Tibial nerve (tissue), 4 donors: ENCODE results near the gene ATP8A2.

ENCODE experiments used
- EP300 ChIP-seq, 2 donors: sonication (generic); formaldehyde crosslinking; IDR thresholded peaks; one replicate each; pipeline ENCODE4 v1.6.1; 2017; ENCODE audit warnings: antibody characterized with exemption in 2 of 2, mild to moderate bottlenecking in 1 of 2
- POLR2A ChIP-seq, 2 donors: fragments of 450-650 bp; IDR thresholded peaks; one replicate each; pipeline ENCODE4 v1.6.1; 2017; ENCODE audit warnings: antibody characterized with exemption in 2 of 2, mild to moderate bottlenecking in 2 of 2, moderate library complexity in 2 of 2
- TF ChIP-seq, protein P1 (sequence below), 5 experiments: fragments of 200-600 bp in 3 of 5; fragments of 450-650 bp in 2 of 5; sonication (generic) in 3 of 5; IDR thresholded peaks; one replicate each; pipeline ENCODE4 v1.5.1; 2016 to 2019; ENCODE audit warnings: antibody characterized with exemption in 5 of 5, mild to moderate bottlenecking in 3 of 5, moderate library complexity in 2 of 5

DNA sequence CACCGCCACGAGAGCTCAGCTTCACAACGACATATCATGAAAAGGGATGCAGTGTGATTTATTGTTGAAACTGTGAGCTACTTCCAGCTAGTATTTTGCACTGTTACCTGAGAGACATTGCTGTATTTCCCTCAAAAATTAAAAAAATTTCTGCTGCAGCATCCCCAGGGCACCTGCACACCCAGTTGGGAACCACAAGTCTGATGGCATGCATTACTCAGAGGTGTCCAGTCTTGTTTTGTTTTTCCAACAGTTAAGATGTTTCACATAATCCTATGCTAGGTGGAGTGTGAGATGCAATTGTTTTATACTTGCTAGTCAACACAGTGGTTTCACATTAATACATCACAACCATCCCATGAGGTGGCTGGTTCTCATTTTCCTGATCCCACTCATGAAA is 394.8 kb downstream of the ATP8A2 start:
- TF ChIP-seq, protein P1, sequence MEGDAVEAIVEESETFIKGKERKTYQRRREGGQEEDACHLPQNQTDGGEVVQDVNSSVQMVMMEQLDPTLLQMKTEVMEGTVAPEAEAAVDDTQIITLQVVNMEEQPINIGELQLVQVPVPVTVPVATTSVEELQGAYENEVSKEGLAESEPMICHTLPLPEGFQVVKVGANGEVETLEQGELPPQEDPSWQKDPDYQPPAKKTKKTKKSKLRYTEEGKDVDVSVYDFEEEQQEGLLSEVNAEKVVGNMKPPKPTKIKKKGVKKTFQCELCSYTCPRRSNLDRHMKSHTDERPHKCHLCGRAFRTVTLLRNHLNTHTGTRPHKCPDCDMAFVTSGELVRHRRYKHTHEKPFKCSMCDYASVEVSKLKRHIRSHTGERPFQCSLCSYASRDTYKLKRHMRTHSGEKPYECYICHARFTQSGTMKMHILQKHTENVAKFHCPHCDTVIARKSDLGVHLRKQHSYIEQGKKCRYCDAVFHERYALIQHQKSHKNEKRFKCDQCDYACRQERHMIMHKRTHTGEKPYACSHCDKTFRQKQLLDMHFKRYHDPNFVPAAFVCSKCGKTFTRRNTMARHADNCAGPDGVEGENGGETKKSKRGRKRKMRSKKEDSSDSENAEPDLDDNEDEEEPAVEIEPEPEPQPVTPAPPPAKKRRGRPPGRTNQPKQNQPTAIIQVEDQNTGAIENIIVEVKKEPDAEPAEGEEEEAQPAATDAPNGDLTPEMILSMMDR (IDR thresholded peaks at IDR 0.05), result no peak
- TF ChIP-seq POLR2A (IDR thresholded peaks at IDR 0.05) (no peak), EP300 (IDR thresholded peaks at IDR 0.05) (no peak)
